ENCODE measurements around the gene ZEB2.

ZEB2 gene

GRCh38 chr2:144362401-144362800 is 157.5 kb downstream of the ZEB2 start:
- Histone ChIP-seq H3K27me3 (ENCODE audit: insufficient read depth, poor library complexity, severe bottlenecking) (no peaks in the 10 kb centered on the region), H3K4me3 (replicated peaks; ENCODE audit: insufficient read depth, low read length) (no peak overlapping the region), H3K27ac (replicated peaks) (no peak overlapping the region)
- DNase-seq (ENCODE audit: low read depth in 1 of 2, low spot score in 1 of 2) = no peak
- no peak for TF ChIP-seq POLR2AphosphoS5 (IDR thresholded peaks at IDR 0.05; ENCODE audit: low read depth)
- no peak for TF ChIP-seq GABPA (IDR thresholded peaks at IDR 0.05; ENCODE audit: low read depth)
- no peak for TF ChIP-seq REST (IDR thresholded peaks at IDR 0.05; ENCODE audit: insufficient replicate concordance, low read depth)
- TF ChIP-seq CTCF (IDR thresholded peaks at IDR 0.05; ENCODE audit: insufficient read depth, low read length) = no peak
- TF ChIP-seq SPI1 (IDR thresholded peaks at IDR 0.05; ENCODE audit: borderline replicate concordance, low read depth) = no peak

- Histone ChIP-seq H3K4me3 (replicated peaks; ENCODE audit: insufficient read depth, low read length) (no peak overlapping the region), H3K27me3 (ENCODE audit: insufficient read depth, poor library complexity, severe bottlenecking) (no peaks in the 10 kb centered on the region), H3K27ac (replicated peaks) (no peak overlapping the region)
- TF ChIP-seq CTCF (IDR thresholded peaks at IDR 0.05; ENCODE audit: insufficient read depth, low read length) (no peak), REST (IDR thresholded peaks at IDR 0.05; ENCODE audit: insufficient replicate concordance, low read depth) (no peak), GABPA (IDR thresholded peaks at IDR 0.05; ENCODE audit: low read depth) (no peak)
- no peak for DNase-seq (ENCODE audit: low read depth in 1 of 2, low spot score in 1 of 2)
Measured at GRCh38 chr2:144361742-144362141, 158.2 kb downstream of the ZEB2 start.

- no peak overlapping the region for H3K4me3 ChIP-seq (replicated peaks; ENCODE audit: insufficient read depth, low read length)
- TF ChIP-seq SPI1 (IDR thresholded peaks at IDR 0.05; ENCODE audit: borderline replicate concordance, low read depth) (no peak), GABPA (IDR thresholded peaks at IDR 0.05; ENCODE audit: low read depth) (no peak), POLR2AphosphoS5 (IDR thresholded peaks at IDR 0.05; ENCODE audit: low read depth) (no peak), REST (IDR thresholded peaks at IDR 0.05; ENCODE audit: insufficient replicate concordance, low read depth) (no peak), CTCF (IDR thresholded peaks at IDR 0.05; ENCODE audit: insufficient read depth, low read length) (no peak)
- no peaks in the 10 kb centered on the region for H3K27me3 ChIP-seq (ENCODE audit: insufficient read depth, poor library complexity, severe bottlenecking)
- DNase-seq (ENCODE audit: low read depth in 1 of 2, low spot score in 1 of 2) = no peak
- no peak overlapping the region for H3K27ac ChIP-seq (replicated peaks)
Measured at GRCh38 chr2:144359684-144360083, 160.2 kb downstream of the ZEB2 start.

All from HL-60 (cell line).